ENCODE measurements around the gene WDSUB1.

The WDSUB1 gene

DNA sequence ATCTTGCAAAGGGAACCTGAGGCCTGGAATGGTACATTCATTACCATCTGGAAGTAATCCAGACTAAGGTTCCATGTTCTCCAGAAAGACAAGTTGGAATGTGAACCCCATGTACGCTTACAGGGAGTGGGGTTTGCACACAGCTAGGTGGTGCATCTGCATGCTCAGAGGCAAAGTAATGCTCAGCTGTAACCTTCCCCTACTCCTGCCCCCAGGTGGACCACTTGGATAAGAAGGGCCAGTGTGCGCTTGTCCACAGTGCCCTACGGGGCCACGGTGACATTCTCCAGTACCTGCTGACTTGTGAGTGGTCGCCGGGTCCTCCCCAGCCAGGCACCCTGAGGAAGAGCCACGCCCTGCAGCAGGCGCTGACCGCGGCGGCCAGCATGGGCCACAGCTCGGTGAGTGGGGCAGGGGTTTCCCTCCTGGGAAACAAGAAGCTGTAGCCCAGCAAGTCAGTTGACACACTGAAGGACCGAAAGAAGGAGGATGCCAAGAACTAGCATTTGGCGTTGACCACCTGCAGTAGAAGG, 90.0 kb downstream of the WDSUB1 start:
- DNase-seq (ENCODE audit: low read depth) = no peak
- H3K4me3 ChIP-seq (ENCODE audit: low read depth, low read length) = no peak overlapping the region
- TF ChIP-seq, protein P1, sequence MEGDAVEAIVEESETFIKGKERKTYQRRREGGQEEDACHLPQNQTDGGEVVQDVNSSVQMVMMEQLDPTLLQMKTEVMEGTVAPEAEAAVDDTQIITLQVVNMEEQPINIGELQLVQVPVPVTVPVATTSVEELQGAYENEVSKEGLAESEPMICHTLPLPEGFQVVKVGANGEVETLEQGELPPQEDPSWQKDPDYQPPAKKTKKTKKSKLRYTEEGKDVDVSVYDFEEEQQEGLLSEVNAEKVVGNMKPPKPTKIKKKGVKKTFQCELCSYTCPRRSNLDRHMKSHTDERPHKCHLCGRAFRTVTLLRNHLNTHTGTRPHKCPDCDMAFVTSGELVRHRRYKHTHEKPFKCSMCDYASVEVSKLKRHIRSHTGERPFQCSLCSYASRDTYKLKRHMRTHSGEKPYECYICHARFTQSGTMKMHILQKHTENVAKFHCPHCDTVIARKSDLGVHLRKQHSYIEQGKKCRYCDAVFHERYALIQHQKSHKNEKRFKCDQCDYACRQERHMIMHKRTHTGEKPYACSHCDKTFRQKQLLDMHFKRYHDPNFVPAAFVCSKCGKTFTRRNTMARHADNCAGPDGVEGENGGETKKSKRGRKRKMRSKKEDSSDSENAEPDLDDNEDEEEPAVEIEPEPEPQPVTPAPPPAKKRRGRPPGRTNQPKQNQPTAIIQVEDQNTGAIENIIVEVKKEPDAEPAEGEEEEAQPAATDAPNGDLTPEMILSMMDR (conservative IDR thresholded peaks at IDR 0.05; ENCODE audit: low read depth, low read length) = no peak

- no peak overlapping the region for H3K4me3 ChIP-seq (ENCODE audit: low read depth, low read length)
- TF ChIP-seq, protein P1 (conservative IDR thresholded peaks at IDR 0.05; ENCODE audit: low read depth, low read length) = no peak
- DNase-seq (ENCODE audit: low read depth) = no peak
These were observed 90.8 kb downstream of the WDSUB1 start for GRCh38 chr2:159195697-159196096.

- TF ChIP-seq, protein P1 (conservative IDR thresholded peaks at IDR 0.05; ENCODE audit: low read depth, low read length) = no peak
- H3K4me3 ChIP-seq (ENCODE audit: low read depth, low read length) = no peak overlapping the region
- no peak for DNase-seq (ENCODE audit: low read depth)
These were observed 92.3 kb downstream of the WDSUB1 start for GRCh38 chr2:159194241-159194640.

GRCh38 chr2:159193791-159194190, 92.7 kb downstream of the WDSUB1 start:
- no peak for DNase-seq (ENCODE audit: low read depth)
- TF ChIP-seq, protein P1 (conservative IDR thresholded peaks at IDR 0.05; ENCODE audit: low read depth, low read length) = no peak

DNA sequence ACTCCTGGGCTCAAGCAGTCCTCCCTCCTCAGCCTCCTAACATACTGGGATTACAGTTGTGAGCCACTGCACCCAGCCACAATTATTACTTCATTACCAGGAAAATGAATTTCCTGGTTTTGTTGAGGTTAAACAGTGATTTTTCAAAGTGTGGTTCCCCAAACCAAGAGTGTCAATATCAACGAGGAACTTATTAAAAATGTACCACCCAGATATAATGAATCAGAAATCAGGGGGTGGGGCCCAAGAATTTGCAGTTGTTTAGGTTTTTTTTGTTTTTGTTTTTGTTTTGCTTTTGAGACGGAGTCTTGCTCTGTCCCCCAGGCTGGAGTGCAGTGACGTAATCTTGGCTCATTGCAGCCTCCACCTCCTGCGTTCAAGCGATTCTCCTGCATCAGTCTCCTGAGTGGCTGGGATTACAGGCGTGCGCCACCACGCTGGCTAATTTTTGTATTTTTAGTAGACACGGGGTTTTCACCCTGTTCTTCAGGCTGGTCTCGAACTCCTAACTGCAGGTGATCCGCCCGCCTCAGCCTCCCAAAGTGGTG, 94.1 kb downstream of the WDSUB1 start:
- no peak for DNase-seq (ENCODE audit: low read depth)
- no peak overlapping the region for H3K4me3 ChIP-seq (ENCODE audit: low read depth, low read length)
- TF ChIP-seq, protein P1 (conservative IDR thresholded peaks at IDR 0.05; ENCODE audit: low read depth, low read length) = no peak

More at GRCh38 chr2:159193791-159194190, 92.7 kb downstream of the WDSUB1 start:
- no peak overlapping the region for H3K4me3 ChIP-seq (ENCODE audit: low read depth, low read length)

GRCh38 chr2:159188449-159188848, 98.1 kb downstream of the WDSUB1 start:
- no peak for DNase-seq (ENCODE audit: low read depth)
- TF ChIP-seq, protein P1 (conservative IDR thresholded peaks at IDR 0.05; ENCODE audit: low read depth, low read length) = no peak
- H3K4me3 ChIP-seq (ENCODE audit: low read depth, low read length) = no peak overlapping the region

DNA sequence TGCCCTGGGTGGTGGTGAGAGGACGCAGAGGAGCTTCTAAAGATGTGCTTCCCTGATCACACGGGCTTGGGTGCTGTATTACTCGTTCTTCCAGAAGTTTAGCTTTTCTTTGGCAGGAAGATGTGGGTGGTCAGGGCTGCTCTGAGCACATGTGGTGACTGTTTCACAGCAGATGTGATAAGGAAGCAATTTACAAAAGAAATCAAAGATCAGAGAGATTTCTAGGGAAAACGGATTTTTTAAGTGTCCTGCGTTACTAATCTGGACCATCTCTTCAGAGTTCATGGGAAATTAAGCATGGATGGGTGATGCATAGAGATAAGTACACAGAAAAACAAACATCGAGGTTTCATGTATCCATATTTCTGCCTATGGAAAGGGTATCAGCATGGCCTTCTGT, 99.4 kb downstream of the WDSUB1 start:
- TF ChIP-seq, protein P1 (conservative IDR thresholded peaks at IDR 0.05; ENCODE audit: low read depth, low read length) = no peak
- peak; percentile 33 for DNase-seq (ENCODE audit: low read depth)
- no peak overlapping the region for H3K4me3 ChIP-seq (ENCODE audit: low read depth, low read length)

All from choroid plexus epithelial cell (primary cell).